ENCODE results near the gene MMS19.
A peak's percentile ranks its signal among the peaks of the same experiment; 100 is the strongest.
"Not testable (repeated sequence)": the region's sequence is repeated elsewhere in the genome, so short reads cannot be mapped to it uniquely, and the experiment has no call there.

MMS19 gene

GRCh38 chr10:97538839-97539238 is 40.6 kb upstream of the MMS19 start:
- Histone ChIP-seq H3K36me3 (ENCODE audit: control insufficient read depth, insufficient read depth, low read length) (no peaks in the 10 kb centered on the region), H3K4me3 (ENCODE audit: extremely low read depth, insufficient read depth, low read length, poor library complexity, severe bottlenecking) (no peak overlapping the region), H3K9me3 (ENCODE audit: control insufficient read depth, low read length) (no peaks in the 10 kb centered on the region), H3K4me1 (ENCODE audit: control insufficient read depth, insufficient read depth, low read length, poor library complexity, severe bottlenecking) (peaks cover 50% of the 10 kb centered on the region), H3K27ac (ENCODE audit: low read depth, low read length, severe bottlenecking) (peak overlapping the region; percentile 84)
- 100% methylated on average over 4 of the region's 4 CpGs for WGBS, 2 experiments (ENCODE audit: insufficient coverage in 2 of 2)

GRCh38 chr10:97538411-97538810 is 40.2 kb upstream of the MMS19 start:
- WGBS, 2 experiments (ENCODE audit: insufficient coverage in 2 of 2): 100% methylated on average over 4 of the region's 4 CpGs
- no peaks in the 10 kb centered on the region for H3K9me3 ChIP-seq (ENCODE audit: control insufficient read depth, low read length)
- H3K36me3 ChIP-seq (ENCODE audit: control insufficient read depth, insufficient read depth, low read length): no peaks in the 10 kb centered on the region

GRCh38 chr10:97537186-97537869 is 39.1 kb upstream of the MMS19 start:
- WGBS, 2 experiments (ENCODE audit: insufficient coverage in 2 of 2): 86% methylated on average over 1 of the region's 5 CpGs; no CpG with 5 or more reads in 1 of the 2 experiments
- no peak overlapping the region for H3K27ac ChIP-seq (ENCODE audit: low read depth, low read length, severe bottlenecking)
- H3K4me3 ChIP-seq (ENCODE audit: extremely low read depth, insufficient read depth, low read length, poor library complexity, severe bottlenecking): no peak overlapping the region

More at GRCh38 chr10:97538411-97538810, 40.2 kb upstream of the MMS19 start:
- Histone ChIP-seq H3K4me1 (ENCODE audit: control insufficient read depth, insufficient read depth, low read length, poor library complexity, severe bottlenecking) (peaks cover 49% of the 10 kb centered on the region), H3K27ac (ENCODE audit: low read depth, low read length, severe bottlenecking) (peak overlapping the region; percentile 84), H3K4me3 (ENCODE audit: extremely low read depth, insufficient read depth, low read length, poor library complexity, severe bottlenecking) (no peak overlapping the region)

GRCh38 chr10:97534746-97535367 is 36.6 kb upstream of the MMS19 start:
- peaks cover 27% of the 10 kb centered on the region for H3K4me1 ChIP-seq (ENCODE audit: control insufficient read depth, insufficient read depth, low read length, poor library complexity, severe bottlenecking)
- 80 to 85% methylated on average over 2 to 4 of the region's 6 CpGs for WGBS, 2 experiments (ENCODE audit: insufficient coverage in 2 of 2)
- no peak overlapping the region for H3K4me3 ChIP-seq (ENCODE audit: extremely low read depth, insufficient read depth, low read length, poor library complexity, severe bottlenecking)
- H3K9me3 ChIP-seq (ENCODE audit: control insufficient read depth, low read length): no peaks in the 10 kb centered on the region
- H3K36me3 ChIP-seq (ENCODE audit: control insufficient read depth, insufficient read depth, low read length): no peaks in the 10 kb centered on the region
- no peak overlapping the region for H3K27ac ChIP-seq (ENCODE audit: low read depth, low read length, severe bottlenecking)

More at GRCh38 chr10:97537186-97537869, 39.1 kb upstream of the MMS19 start:
- Histone ChIP-seq H3K4me1 (ENCODE audit: control insufficient read depth, insufficient read depth, low read length, poor library complexity, severe bottlenecking) (peaks cover 48% of the 10 kb centered on the region), H3K9me3 (ENCODE audit: control insufficient read depth, low read length) (no peaks in the 10 kb centered on the region), H3K36me3 (ENCODE audit: control insufficient read depth, insufficient read depth, low read length) (no peaks in the 10 kb centered on the region)

- Histone ChIP-seq H3K9me3 (ENCODE audit: control insufficient read depth, low read length) (no peaks in the 10 kb centered on the region), H3K36me3 (ENCODE audit: control insufficient read depth, insufficient read depth, low read length) (no peaks in the 10 kb centered on the region), H3K4me3 (ENCODE audit: extremely low read depth, insufficient read depth, low read length, poor library complexity, severe bottlenecking) (no peak overlapping the region), H3K27ac (ENCODE audit: low read depth, low read length, severe bottlenecking) (no peak overlapping the region), H3K4me1 (ENCODE audit: control insufficient read depth, insufficient read depth, low read length, poor library complexity, severe bottlenecking) (peaks cover 18% of the 10 kb centered on the region)
- WGBS, 2 experiments (ENCODE audit: insufficient coverage in 2 of 2): 89% methylated on average over 4 to 5 of the region's 6 CpGs
These were observed 35.7 kb upstream of the MMS19 start for GRCh38 chr10:97533888-97534287.

GRCh38 chr10:97532935-97533671 is 34.9 kb upstream of the MMS19 start:
- Histone ChIP-seq H3K36me3 (ENCODE audit: control insufficient read depth, insufficient read depth, low read length) (no peaks in the 10 kb centered on the region), H3K4me3 (ENCODE audit: extremely low read depth, insufficient read depth, low read length, poor library complexity, severe bottlenecking) (no peak overlapping the region), H3K9me3 (ENCODE audit: control insufficient read depth, low read length) (no peaks in the 10 kb centered on the region), H3K27ac (ENCODE audit: low read depth, low read length, severe bottlenecking) (peak overlapping the region; percentile 66), H3K4me1 (ENCODE audit: control insufficient read depth, insufficient read depth, low read length, poor library complexity, severe bottlenecking) (peaks cover 12% of the 10 kb centered on the region)
- WGBS, 2 experiments (ENCODE audit: insufficient coverage in 2 of 2): 73 to 74% methylated on average over 4 to 6 of the region's 12 CpGs

- 82 to 85% methylated on average over 7 to 9 of the region's 10 CpGs for WGBS, 2 experiments (ENCODE audit: insufficient coverage in 2 of 2)
- no peaks in the 10 kb centered on the region for H3K9me3 ChIP-seq (ENCODE audit: control insufficient read depth, low read length)
- no peak overlapping the region for H3K27ac ChIP-seq (ENCODE audit: low read depth, low read length, severe bottlenecking)
- no peak overlapping the region for H3K4me3 ChIP-seq (ENCODE audit: extremely low read depth, insufficient read depth, low read length, poor library complexity, severe bottlenecking)
- H3K4me1 ChIP-seq (ENCODE audit: control insufficient read depth, insufficient read depth, low read length, poor library complexity, severe bottlenecking): peaks cover 12% of the 10 kb centered on the region
- no peaks in the 10 kb centered on the region for H3K36me3 ChIP-seq (ENCODE audit: control insufficient read depth, insufficient read depth, low read length)
These were observed 33.3 kb upstream of the MMS19 start for GRCh38 chr10:97531401-97531986.

GRCh38 chr10:97529685-97530465 is 31.7 kb upstream of the MMS19 start:
- Histone ChIP-seq H3K4me3 (ENCODE audit: extremely low read depth, insufficient read depth, low read length, poor library complexity, severe bottlenecking) (no peak overlapping the region), H3K27ac (ENCODE audit: low read depth, low read length, severe bottlenecking) (no peak overlapping the region), H3K9me3 (ENCODE audit: control insufficient read depth, low read length) (no peaks in the 10 kb centered on the region), H3K4me1 (ENCODE audit: control insufficient read depth, insufficient read depth, low read length, poor library complexity, severe bottlenecking) (peaks cover 12% of the 10 kb centered on the region), H3K36me3 (ENCODE audit: control insufficient read depth, insufficient read depth, low read length) (no peaks in the 10 kb centered on the region)
- WGBS, 2 experiments (ENCODE audit: insufficient coverage in 2 of 2): 93 to 99% methylated on average over 7 to 9 of the region's 14 CpGs

GRCh38 chr10:97528876-97529275 is 30.7 kb upstream of the MMS19 start:
- 100% methylated on average over 1 of the region's 29 CpGs; no CpG with 5 or more reads in 1 of the 2 experiments for WGBS, 2 experiments (ENCODE audit: insufficient coverage in 2 of 2)
- H3K4me3 ChIP-seq (ENCODE audit: extremely low read depth, insufficient read depth, low read length, poor library complexity, severe bottlenecking); H3K9me3 ChIP-seq (ENCODE audit: control insufficient read depth, low read length); H3K36me3 ChIP-seq (ENCODE audit: control insufficient read depth, insufficient read depth, low read length); H3K27ac ChIP-seq (ENCODE audit: low read depth, low read length, severe bottlenecking): not testable (repeated sequence)
- peaks cover 12% of the 10 kb centered on the region for H3K4me1 ChIP-seq (ENCODE audit: control insufficient read depth, insufficient read depth, low read length, poor library complexity, severe bottlenecking)

- Histone ChIP-seq H3K4me1 (ENCODE audit: control insufficient read depth, insufficient read depth, low read length, poor library complexity, severe bottlenecking) (no peaks in the 10 kb centered on the region), H3K36me3 (ENCODE audit: control insufficient read depth, insufficient read depth, low read length) (no peaks in the 10 kb centered on the region), H3K9me3 (ENCODE audit: control insufficient read depth, low read length) (no peaks in the 10 kb centered on the region), H3K4me3 (ENCODE audit: extremely low read depth, insufficient read depth, low read length, poor library complexity, severe bottlenecking) (no peak overlapping the region), H3K27ac (ENCODE audit: low read depth, low read length, severe bottlenecking) (no peak overlapping the region)
- WGBS, 2 experiments (ENCODE audit: insufficient coverage in 2 of 2): 88 to 100% methylated on average over 1 of the region's 1 CpG
These were observed 27.5 kb upstream of the MMS19 start for GRCh38 chr10:97525683-97526110.
